Omental fat pad (tissue), 4 donors: Measurements from ENCODE around the gene CLPTM1. TPM values are rescaled to one million over a fixed set of nuclear protein-coding genes. Genes with fewer than 3 reads are reported as not detected.

Source experiments
- ATAC-seq: fragments of 150-250 bp; one replicate; pipeline ENCODE4 v1.9.1; 2016; ENCODE audit warnings: mild to moderate bottlenecking, moderate library complexity; ENCODE audit not compliant: low FRiP score
- DNase-seq: peaks from one replicate; pipeline ENCODE4 v3.0.0-alpha.2; 2019; ENCODE audit warnings: low spot score
- total RNA-seq, 4 donors: library from RNA; depleted of rRNA; stranded (reverse); fragments of >200 nt; gene quantifications; one replicate each; pipeline ENCODE4 v1.1.0, GENCODE V29; 2016
- TF ChIP-seq, protein P1 (sequence below), 3 donors: fragments of 450-650 bp; IDR thresholded peaks; one replicate each; pipeline ENCODE4 v1.5.1; 2016 to 2017; ENCODE audit warnings: antibody characterized with exemption in 3 of 3, mild to moderate bottlenecking in 3 of 3, moderate library complexity in 2 of 3

Gene CLPTM1
- total RNA-seq, 4 donors from 2014 or later: 58.8 to 77.5 (median 70.2) TPM

DNA sequence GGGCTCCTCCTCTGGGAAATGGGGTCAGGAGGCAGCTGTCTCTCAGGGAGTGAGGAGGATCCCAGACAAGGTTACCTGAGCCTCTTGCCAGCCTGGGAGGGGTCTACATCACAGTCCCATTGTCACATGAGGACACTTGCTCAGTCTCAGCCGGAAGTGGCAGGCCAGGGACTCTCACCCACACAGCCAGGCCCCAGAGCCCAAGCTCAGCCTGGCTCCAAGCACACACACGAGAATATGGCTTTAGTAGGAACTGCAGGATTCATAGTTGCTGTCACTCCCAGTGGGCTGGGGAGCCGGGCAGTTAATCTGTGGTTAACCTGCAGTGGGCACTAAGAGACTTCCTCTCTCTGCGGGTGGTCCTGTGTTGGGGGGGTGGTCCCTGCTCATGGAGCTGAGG is 30.3 kb downstream of the CLPTM1 start:
- TF ChIP-seq, protein P1, sequence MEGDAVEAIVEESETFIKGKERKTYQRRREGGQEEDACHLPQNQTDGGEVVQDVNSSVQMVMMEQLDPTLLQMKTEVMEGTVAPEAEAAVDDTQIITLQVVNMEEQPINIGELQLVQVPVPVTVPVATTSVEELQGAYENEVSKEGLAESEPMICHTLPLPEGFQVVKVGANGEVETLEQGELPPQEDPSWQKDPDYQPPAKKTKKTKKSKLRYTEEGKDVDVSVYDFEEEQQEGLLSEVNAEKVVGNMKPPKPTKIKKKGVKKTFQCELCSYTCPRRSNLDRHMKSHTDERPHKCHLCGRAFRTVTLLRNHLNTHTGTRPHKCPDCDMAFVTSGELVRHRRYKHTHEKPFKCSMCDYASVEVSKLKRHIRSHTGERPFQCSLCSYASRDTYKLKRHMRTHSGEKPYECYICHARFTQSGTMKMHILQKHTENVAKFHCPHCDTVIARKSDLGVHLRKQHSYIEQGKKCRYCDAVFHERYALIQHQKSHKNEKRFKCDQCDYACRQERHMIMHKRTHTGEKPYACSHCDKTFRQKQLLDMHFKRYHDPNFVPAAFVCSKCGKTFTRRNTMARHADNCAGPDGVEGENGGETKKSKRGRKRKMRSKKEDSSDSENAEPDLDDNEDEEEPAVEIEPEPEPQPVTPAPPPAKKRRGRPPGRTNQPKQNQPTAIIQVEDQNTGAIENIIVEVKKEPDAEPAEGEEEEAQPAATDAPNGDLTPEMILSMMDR (IDR thresholded peaks at IDR 0.05): no peak
- no peak for ATAC-seq
- DNase-seq: no peak

DNA sequence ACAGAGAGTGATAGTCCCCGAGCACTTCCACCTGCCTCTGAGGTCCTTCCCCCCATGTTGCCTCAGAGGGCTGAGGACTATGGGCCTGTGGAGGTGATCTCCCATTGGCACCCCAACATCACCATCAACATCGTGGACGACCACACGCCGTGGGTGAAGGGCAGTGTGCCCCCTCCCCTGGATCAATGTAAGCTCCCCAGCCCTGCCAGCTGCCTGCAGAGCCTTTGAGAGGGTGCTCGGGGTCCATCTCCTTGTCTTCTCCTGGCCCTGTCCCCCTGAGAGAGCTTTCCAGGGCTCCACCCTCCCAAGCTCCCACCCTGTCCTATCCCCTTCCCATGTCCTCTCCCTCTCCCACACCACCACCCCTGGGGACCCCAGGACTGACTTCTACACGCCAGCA is 31.2 kb downstream of the CLPTM1 start:
- ATAC-seq (no peak), DNase-seq (no peak)
- TF ChIP-seq, protein P1 (IDR thresholded peaks at IDR 0.05): no peak

DNA sequence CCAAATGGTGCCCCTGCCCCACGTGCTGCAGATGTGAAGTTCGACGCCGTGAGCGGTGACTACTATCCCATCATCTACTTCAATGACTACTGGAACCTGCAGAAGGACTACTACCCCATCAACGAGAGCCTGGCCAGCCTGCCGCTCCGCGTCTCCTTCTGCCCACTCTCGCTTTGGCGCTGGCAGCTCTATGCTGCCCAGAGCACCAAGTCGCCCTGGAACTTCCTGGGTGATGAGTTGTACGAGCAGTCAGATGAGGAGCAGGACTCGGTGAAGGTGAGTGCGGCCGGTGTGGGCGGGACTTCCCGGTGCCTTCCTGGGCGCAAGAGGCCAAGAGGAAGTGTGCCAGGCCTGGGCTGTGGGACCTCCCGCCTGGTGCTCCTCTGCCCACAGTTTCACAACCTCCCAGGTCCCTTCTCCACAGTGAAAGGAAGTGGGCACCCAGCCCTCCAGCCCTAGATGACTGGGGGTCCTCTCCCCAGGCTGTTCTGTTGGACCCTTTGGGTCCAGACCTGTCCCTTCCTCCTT is 32.0 kb downstream of the CLPTM1 start:
- ATAC-seq: no peak
- no peak for DNase-seq
- TF ChIP-seq, protein P1 (IDR thresholded peaks at IDR 0.05): no peak

DNA sequence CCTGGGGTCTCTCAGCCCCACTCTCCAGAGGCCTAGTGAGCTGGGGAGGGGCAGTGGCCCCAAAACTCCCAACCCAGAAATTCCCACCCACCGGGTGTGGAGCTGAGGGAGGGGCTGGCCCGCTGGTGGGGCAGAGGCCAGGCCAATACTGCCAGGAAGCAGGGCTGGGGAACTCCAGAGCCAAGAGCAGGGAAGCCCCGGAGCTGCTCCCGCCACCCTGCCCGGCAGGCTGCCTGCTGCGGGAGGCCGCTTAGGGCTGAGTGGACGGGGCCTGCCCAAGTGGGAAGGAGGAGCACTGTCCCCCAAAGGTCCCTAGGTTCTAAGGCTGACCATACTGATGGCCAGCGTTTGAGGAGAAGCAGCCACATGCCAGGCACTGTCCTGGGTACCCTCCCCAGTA is 33.1 kb downstream of the CLPTM1 start:
- ATAC-seq: no peak
- TF ChIP-seq, protein P1 (IDR thresholded peaks at IDR 0.05): no peak
- no peak for DNase-seq

DNA sequence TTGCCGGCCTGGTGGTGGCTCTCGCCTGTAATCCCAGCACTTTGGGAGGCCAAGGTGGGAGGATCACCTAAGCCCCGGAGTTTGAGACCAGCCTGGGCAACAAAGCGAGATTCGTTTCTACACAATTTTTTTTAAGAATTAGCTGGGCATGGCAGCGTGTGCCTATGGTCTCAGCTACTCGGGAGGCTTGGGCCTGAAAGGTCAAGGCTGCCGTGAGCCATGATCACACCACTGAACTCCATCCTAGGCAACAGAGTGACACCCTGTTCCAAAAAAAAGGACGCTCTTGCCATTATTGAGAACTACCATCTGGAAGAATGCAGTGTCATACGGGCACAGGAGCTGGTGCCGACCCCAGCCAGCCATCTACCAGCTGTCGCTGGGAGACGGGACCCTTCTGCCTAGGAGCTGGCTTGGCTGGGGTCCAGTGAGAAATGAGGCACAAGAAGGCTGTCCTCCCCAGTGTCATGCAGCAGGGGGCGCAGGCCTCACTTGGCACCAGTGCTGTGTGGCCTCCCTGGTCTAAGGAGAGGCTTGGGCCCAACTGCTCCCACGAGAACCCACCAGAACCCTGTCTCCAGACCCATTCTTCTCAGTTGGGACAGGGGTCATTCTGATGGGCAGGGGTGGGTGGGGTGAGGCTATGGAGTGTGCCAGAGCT is 33.8 kb downstream of the CLPTM1 start:
- no peak for ATAC-seq

DNA sequence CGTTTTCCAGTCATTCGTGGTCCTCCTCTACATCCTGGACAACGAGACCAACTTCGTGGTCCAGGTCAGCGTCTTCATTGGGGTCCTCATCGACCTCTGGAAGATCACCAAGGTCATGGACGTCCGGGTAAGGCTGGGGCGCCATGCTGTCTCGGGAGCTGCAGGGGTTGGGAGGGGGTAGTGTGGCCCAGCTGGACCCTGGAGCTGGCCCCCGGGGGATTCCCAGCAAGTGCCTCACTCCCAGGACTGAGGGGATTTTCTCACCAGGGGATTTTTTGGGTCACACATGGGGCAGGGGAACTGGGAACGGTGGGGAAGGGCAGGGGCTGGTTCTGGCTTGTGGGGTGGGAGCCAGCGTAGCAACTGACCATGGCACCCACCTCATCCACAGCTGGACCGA is 35.3 kb downstream of the CLPTM1 start:
- TF ChIP-seq, protein P1 (IDR thresholded peaks at IDR 0.05): no peak
- DNase-seq (no peak), ATAC-seq (no peak)

More for the DNA sequence above, 33.8 kb downstream of the CLPTM1 start:
- DNase-seq: peak; percentile 43
- TF ChIP-seq, protein P1 (IDR thresholded peaks at IDR 0.05): no peak

DNA sequence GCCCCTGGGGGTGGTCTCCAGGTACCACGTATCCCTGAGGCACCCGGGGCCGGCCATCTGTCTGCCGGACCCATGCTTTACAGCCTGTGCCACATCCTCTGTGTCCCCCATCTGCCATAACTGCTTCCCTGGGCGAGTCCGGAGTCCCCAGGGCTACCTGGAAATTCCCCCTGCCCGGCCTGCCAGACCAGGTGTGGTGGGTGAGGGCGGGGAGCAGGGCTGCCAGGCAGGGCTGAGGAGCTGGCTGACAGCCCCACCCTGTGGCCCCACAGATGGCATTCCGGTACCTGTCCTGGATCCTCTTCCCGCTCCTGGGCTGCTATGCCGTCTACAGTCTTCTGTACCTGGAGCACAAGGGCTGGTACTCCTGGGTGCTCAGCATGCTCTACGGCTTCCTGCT is 35.8 kb downstream of the CLPTM1 start:
- DNase-seq: no peak
- ATAC-seq: no peak
- TF ChIP-seq, protein P1 (IDR thresholded peaks at IDR 0.05): no peak
